Stromal cell of bone marrow (primary cell): ENCODE data around the gene PCDHGA3.
"Not testable (repeated sequence)": the region's sequence is repeated elsewhere in the genome, so short reads cannot be mapped to it uniquely, and the experiment has no call there.

ENCODE experiments used
- DNase-seq: peaks from one replicate; pipeline ENCODE4 v3.0.0-alpha.2; 2012; ENCODE audit warnings: low read depth

The PCDHGA3 gene

GRCh38 chr5:141383345-141383744 is 39.7 kb downstream of the PCDHGA3 start:
- no peak for DNase-seq

GRCh38 chr5:141384471-141385267 is 41.0 kb downstream of the PCDHGA3 start:
- DNase-seq = no peak

DNA sequence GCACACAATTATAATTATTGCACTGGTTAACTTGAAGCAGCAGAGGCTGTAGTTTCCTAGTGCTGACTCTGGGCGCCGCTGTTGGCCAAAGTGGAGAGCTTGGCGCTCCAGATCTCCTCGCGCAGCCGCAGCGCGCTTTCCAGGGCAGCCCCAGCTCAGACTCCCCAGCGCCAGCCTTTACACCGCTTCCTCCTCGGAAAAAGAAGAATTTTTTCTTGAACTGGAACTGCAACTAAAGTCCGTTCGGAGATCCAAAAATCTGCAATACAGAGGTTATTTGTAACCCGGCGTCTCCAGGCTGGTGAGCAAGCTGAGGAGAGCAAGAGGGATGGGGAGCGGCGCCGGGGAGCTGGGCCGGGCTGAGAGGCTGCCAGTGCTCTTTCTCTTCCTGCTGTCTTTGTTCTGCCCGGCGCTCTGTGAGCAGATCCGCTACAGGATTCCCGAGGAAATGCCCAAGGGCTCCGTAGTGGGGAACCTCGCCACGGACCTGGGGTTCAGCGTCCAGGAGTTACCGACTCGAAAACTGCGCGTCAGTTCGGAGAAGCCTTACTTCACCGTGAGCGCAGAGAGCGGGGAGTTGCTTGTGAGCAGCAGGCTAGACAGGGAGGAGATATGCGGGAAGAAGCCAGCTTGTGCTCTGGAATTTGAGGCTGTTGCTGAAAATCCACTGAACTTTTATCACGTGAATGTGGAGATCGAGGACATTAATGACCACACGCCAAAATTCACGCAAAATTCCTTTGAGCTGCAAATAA is 44.1 kb downstream of the PCDHGA3 start, which contains the start of gene PCDHGB4:
Gene PCDHGB4 (plus strand): TSS at position 142 of the 755 bp plus-strand sequence. CDS start 187 bp downstream, at position 329.
- not testable (repeated sequence) for DNase-seq

GRCh38 chr5:141388661-141389060 is 45.0 kb downstream of the PCDHGA3 start:
- DNase-seq = no peak

DNA sequence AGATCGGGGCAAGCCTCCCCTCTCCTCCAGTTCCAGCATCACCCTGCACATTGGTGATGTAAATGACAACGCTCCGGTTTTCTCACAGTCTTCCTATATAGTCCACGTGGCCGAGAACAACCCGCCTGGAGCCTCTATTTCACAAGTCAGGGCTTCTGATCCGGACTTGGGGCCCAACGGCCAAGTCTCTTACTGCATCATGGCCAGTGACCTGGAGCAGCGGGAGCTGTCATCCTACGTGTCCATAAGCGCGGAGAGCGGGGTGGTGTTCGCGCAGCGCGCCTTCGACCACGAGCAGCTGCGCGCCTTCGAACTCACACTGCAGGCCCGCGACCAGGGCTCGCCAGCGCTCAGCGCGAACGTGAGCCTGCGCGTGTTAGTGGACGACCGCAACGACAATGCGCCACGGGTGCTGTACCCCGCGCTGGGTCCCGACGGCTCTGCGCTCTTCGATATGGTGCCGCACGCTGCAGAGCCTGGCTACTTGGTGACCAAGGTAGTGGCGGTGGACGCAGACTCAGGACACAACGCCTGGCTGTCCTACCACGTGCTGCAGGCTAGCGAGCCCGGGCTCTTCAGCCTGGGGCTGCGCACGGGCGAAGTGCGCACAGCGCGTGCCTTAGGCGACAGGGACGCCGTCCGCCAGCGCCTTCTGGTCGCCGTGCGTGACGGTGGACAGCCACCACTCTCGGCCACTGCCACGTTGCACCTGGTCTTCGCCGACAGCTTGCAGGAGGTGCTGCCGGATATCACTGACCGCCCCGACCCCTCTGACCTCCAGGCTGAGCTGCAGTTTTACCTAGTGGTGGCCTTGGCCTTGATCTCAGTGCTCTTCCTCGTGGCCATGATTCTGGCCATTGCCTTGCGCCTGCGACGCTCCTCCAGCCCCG is 45.8 kb downstream of the PCDHGA3 start:
- DNase-seq = no peak

DNA sequence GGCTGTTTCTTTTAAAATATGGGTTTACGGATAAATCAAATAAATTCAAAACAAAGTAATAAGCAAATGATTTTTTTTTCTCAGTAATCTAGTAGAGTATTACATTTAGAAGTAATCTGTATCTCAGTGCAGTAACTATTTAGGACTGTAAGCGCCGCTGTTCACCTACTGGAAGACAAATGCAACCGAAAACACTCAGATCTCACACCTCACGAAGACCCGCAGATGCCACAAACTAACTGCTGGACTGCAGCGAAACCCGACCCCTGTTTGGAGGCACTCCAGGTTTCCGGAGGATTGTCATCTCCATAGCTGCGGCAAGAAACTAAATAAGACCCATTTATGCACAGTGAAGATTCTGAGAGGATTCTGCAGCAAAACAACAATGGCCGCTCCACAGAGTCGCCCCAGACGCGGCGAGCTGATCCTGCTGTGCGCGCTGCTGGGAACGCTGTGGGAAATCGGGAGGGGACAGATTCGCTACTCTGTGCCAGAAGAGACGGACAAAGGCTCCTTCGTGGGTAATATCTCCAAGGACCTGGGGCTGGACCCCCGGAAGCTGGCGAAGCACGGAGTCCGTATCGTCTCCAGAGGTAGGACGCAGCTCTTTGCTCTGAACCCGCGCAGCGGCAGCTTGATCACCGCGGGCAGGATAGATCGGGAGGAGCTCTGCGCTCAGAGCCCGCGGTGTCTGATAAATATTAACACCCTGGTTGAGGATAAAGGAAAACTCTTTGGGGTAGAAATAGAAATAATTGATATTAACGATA is 49.0 kb downstream of the PCDHGA3 start, which contains the start of gene PCDHGA8:
Gene PCDHGA8 (plus strand): TSS at position 205 of the 770 bp plus-strand sequence. CDS start 181 bp downstream, at position 386.
- no peak for DNase-seq

DNA sequence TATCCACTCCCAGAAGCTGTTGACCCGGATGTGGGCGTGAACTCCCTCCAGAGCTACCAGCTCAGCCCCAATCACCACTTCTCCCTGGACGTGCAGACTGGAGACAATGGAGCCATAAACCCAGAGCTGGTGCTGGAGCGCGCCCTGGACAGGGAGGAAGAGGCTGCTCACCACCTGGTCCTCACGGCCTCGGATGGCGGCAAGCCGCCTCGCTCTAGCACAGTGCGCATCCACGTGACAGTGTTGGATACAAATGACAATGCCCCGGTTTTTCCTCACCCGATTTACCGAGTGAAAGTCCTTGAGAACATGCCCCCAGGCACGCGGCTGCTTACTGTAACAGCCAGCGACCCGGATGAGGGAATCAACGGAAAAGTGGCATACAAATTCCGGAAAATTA is 49.6 kb downstream of the PCDHGA3 start:
- no peak for DNase-seq

DNA sequence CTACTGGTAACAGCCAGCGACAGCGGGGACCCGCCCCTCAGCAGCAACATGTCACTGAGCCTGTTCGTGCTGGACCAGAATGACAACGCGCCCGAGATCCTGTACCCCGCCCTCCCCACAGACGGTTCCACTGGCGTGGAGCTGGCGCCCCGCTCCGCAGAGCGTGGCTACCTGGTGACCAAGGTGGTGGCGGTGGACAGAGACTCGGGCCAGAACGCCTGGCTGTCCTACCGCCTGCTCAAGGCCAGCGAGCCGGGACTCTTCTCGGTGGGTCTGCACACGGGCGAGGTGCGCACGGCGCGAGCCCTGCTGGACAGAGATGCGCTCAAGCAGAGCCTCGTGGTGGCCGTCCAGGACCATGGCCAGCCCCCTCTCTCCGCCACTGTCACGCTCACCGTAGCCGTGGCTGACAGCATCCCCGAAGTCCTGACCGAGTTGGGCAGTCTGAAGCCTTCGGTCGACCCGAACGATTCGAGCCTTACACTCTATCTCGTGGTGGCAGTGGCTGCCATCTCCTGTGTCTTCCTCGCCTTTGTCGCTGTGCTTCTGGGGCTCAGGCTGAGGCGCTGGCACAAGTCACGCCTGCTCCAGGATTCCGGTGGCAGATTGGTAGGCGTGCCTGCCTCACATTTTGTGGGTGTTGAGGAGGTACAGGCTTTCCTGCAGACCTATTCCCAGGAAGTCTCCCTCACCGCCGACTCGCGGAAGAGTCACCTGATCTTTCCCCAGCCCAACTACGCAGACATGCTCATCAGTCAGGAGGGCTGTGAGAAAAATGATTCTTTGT is 51.0 kb downstream of the PCDHGA3 start:
- DNase-seq = not testable (repeated sequence)
